HepG2 (cell line): Measurements from ENCODE around the gene MCM6. TPM values are rescaled to one million over a fixed set of nuclear protein-coding genes. Genes with fewer than 3 reads are reported as not detected.

Experiments
- CAMTA2 ChIP-seq: sonication (generic); formaldehyde crosslinking; IDR thresholded peaks from 2 replicates; pipeline ENCODE4 v1.4.0; 2020; ENCODE audit warnings: mild to moderate bottlenecking, missing genetic modification reagents, borderline replicate concordance
- CERS6 ChIP-seq: sonication (generic); formaldehyde crosslinking; IDR thresholded peaks from 2 replicates; pipeline ENCODE4 v1.5.0; 2020; ENCODE audit warnings: missing genetic modification reagents
- FOSL1 ChIP-seq: sonication (generic); formaldehyde crosslinking; IDR thresholded peaks from 2 replicates; pipeline ENCODE4 v1.9.0; 2021; ENCODE audit warnings: missing genetic modification reagents, borderline replicate concordance
- JUN ChIP-seq: sonication (generic); formaldehyde crosslinking; IDR thresholded peaks from 2 replicates; pipeline ENCODE4 v1.4.0; 2020; ENCODE audit warnings: mild to moderate bottlenecking, missing genetic modification reagents
- MAFF ChIP-seq: IDR thresholded peaks from 2 replicates; pipeline ENCODE4 v1.6.1; 2011; ENCODE audit warnings: low read depth, low read length, improper control_type of control experiment
- MIER3 ChIP-seq: IDR thresholded peaks from 2 replicates; pipeline ENCODE4 v1.6.1; 2016; ENCODE audit warnings: missing compliant biosample characterization, borderline replicate concordance
- TARDBP ChIP-seq: sonication (generic); formaldehyde crosslinking; IDR thresholded peaks from 2 replicates; pipeline ENCODE4 v1.8.0; 2022; ENCODE audit warnings: mild to moderate bottlenecking, missing genetic modification reagents
- ZNF503 ChIP-seq: sonication (generic); formaldehyde crosslinking; IDR thresholded peaks from 2 replicates; pipeline ENCODE4 v1.4.0; 2020; ENCODE audit warnings: missing genetic modification reagents
- ZNF639 ChIP-seq: conservative IDR thresholded peaks from 2 replicates; pipeline ENCODE4 v1.6.1; 2018; ENCODE audit warnings: missing genetic modification reagents
- ZNF710 ChIP-seq: sonication (generic); formaldehyde crosslinking; IDR thresholded peaks from 2 replicates; pipeline ENCODE4 v1.5.0; 2020; ENCODE audit warnings: mild to moderate bottlenecking, missing genetic modification reagents, borderline replicate concordance
- ZNF775 ChIP-seq: sonication (generic); formaldehyde crosslinking; IDR thresholded peaks from 2 replicates; pipeline ENCODE4 v1.4.0; 2020; ENCODE audit warnings: missing genetic modification reagents, mild to moderate bottlenecking, moderate library complexity, borderline replicate concordance
- polyA plus RNA-seq, 8 experiments: library from polyadenylated mRNA; depleted of rRNA in 3 of 8; stranded (reverse) in 7 of 8; unstranded in 1 of 8; fragments of >200 nt; fragmentation: Illumina TruSeq in 4 of 8; extraction: Trizol in 4 of 8; gene quantifications; 2 replicates each; pipeline versions ENCODE4 v1.2.1 to v1.2.3, GENCODE V29; 2011 to 2016; ENCODE audit warnings: low read depth in 4 of 8, missing spikeins in 1 of 8, mixed read lengths in 1 of 8; ENCODE audit not compliant: insufficient read depth in 1 of 8
- total RNA-seq, 5 experiments: library from RNA; depleted of rRNA; stranded (reverse); fragments of >200 nt; fragmentation: Illumina TruSeq; extraction: Trizol; gene quantifications; 2 replicates each; pipeline ENCODE4 v1.2.3, GENCODE V29; 2016; ENCODE audit warnings: low read depth in 1 of 5

Gene MCM6
- total and polyA plus RNA-seq, 2 of the 13 experiments (the other 11 are each of a cell fraction or from before 2014, with no cell fraction given), result 9.7 to 18.7 TPM

- TF ChIP-seq ZNF710 (CRISPR knock-in tag), result no peak
- no peak for TF ChIP-seq ZNF775 (CRISPR knock-in tag)
- no peak for TF ChIP-seq MAFF
- TF ChIP-seq ZNF639 (CRISPR knock-in tag), result no peak
- no peak for TF ChIP-seq CERS6 (CRISPR knock-in tag)
- no peak for TF ChIP-seq MIER3 (CRISPR knock-in tag)
- TF ChIP-seq ZNF503 (CRISPR knock-in tag), result no peak
- no peak for TF ChIP-seq JUN (CRISPR knock-in tag)
- TF ChIP-seq FOSL1, result no peak
- TF ChIP-seq TARDBP (CRISPR knock-in tag), result no peak
- no peak for TF ChIP-seq CAMTA2 (CRISPR knock-in tag)
These were observed 17.1 kb upstream of the MCM6 start (continued) for GRCh38 chr2:135893374-135893794.
